Measurements from ENCODE around the gene SCT. TPM values are rescaled to one million over a fixed set of nuclear protein-coding genes. Genes with fewer than 3 reads are reported as not detected.

Gene SCT
- total RNA-seq, 2 donors from 2014 or later = not detected

- TF ChIP-seq POLR2A (IDR thresholded peaks at IDR 0.05) (no peak), CTCF (IDR thresholded peaks at IDR 0.05) (no peak)
- peaks cover 61% of the 10 kb centered on the region for H3K4me1 ChIP-seq
- WGBS, 2 donors = 57 to 67% methylated on average over 16 to 21 of the region's 21 CpGs
- intact Hi-C loops (cut with DNase I) = no loop called here
- no peak overlapping the region for H3K4me3 ChIP-seq
- H3K27ac ChIP-seq = peak overlapping the region in 1 of 4 donors; percentile 13
- ATAC-seq (no peak), DNase-seq (no peak)
- no peaks in the 10 kb centered on the region for H3K9me3 ChIP-seq
- H3K36me3 ChIP-seq (replicated peaks in 1 of 2; ENCODE audit: insufficient read depth in 1 of 2, low read depth in 2 of 2) = peaks cover 2 to 5% of the 10 kb centered on the region in 2 donors
- H3K27me3 ChIP-seq = no peaks in the 10 kb centered on the region
Measured at GRCh38 chr11:578276-579035, 48.5 kb downstream of the SCT start.

- intact Hi-C loops (cut with DNase I) = no loop called here
- TF ChIP-seq CTCF (IDR thresholded peaks at IDR 0.05) = no peak
- TF ChIP-seq POLR2A (IDR thresholded peaks at IDR 0.05) = no peak
- no peak for ATAC-seq
- H3K27me3 ChIP-seq = no peaks in the 10 kb centered on the region
- H3K4me3 ChIP-seq = peak overlapping the region in 1 of 2 donors; percentile 74
- WGBS, 2 donors = 25 to 30% methylated on average over 6 of the region's 6 CpGs
- no peaks in the 10 kb centered on the region for H3K9me3 ChIP-seq
- H3K4me1 ChIP-seq = peaks cover 61% of the 10 kb centered on the region
- peaks cover 2 to 5% of the 10 kb centered on the region in 2 donors for H3K36me3 ChIP-seq (replicated peaks in 1 of 2; ENCODE audit: insufficient read depth in 1 of 2, low read depth in 2 of 2)
- H3K27ac ChIP-seq = peak overlapping the region in 3 of 4 donors; percentile 57 to 99 (median 97)
- no peak for DNase-seq
Measured at GRCh38 chr11:577611-577894, 49.4 kb downstream of the SCT start.

- 1 to 2% methylated on average over 15 to 25 of the region's 48 CpGs for WGBS, 2 donors
Measured at GRCh38 chr11:576811-577610, 50.0 kb downstream of the SCT start.

More at GRCh38 chr11:576811-577610, 50.0 kb downstream of the SCT start:
- peaks cover 0 to 2% of the 10 kb centered on the region in 2 donors for H3K36me3 ChIP-seq (replicated peaks in 1 of 2; ENCODE audit: insufficient read depth in 1 of 2, low read depth in 2 of 2)
- peak overlapping the region; percentile 50 to 74 for H3K4me3 ChIP-seq
- H3K4me1 ChIP-seq = peaks cover 61% of the 10 kb centered on the region
- DNase-seq = peak in 1 of 4 donors; percentile 21
- TF ChIP-seq CTCF (IDR thresholded peaks at IDR 0.05) (no peak), POLR2A (IDR thresholded peaks at IDR 0.05) (no peak)
- intact Hi-C loops (cut with DNase I) = no loop called here
- no peaks in the 10 kb centered on the region for H3K9me3 ChIP-seq
- peak overlapping the region in 3 of 4 donors; percentile 57 to 99 (median 97) for H3K27ac ChIP-seq
- no peaks in the 10 kb centered on the region for H3K27me3 ChIP-seq
- no peak for ATAC-seq

Other genes with a start within 250 kb of the SCT start
- gene PKP3, start 233.0 kb downstream of the SCT start, total RNA-seq = 10 to 100 TPM; 46.2 to 48.8 TPM
- gene SIGIRR, start 212.2 kb downstream of the SCT start, total RNA-seq = 10 to 100 TPM; 50.8 to 65.6 TPM
- gene ANO9, start 185.2 kb downstream of the SCT start, total RNA-seq = 10 to 100 TPM; 15.6 to 26.4 TPM
- gene PTDSS2, start 176.9 kb downstream of the SCT start, total RNA-seq = 10 to 100 TPM; 17.4 to 93.3 TPM
- 100 to 1,000 TPM in 1 of 2 donors, 10 to 100 TPM in 1; 97.8 to 153 TPM for gene RNH1, start 119.9 kb downstream of the SCT start, total RNA-seq
- 10 to 100 TPM; 13.0 to 15.8 TPM for gene HRAS, start 91.6 kb downstream of the SCT start, total RNA-seq
- 1 to 10 TPM; 1.6 to 2.3 TPM for gene LRRC56, start 89.7 kb downstream of the SCT start, total RNA-seq
- 10 to 100 TPM in 1 of 2 donors, 1 to 10 TPM in 1; 6.0 to 12.9 TPM for gene LMNTD2, start 66.4 kb downstream of the SCT start, total RNA-seq
- gene RASSF7, start 66.2 kb downstream of the SCT start, total RNA-seq = 100 to 1,000 TPM in 1 of 2 donors, 10 to 100 TPM in 1; 49.5 to 134 TPM
- 10 to 100 TPM; 18.2 to 34.3 TPM for gene PHRF1, start 50.7 kb downstream of the SCT start, total RNA-seq
- gene IRF7, start 11.2 kb downstream of the SCT start, total RNA-seq = 10 to 100 TPM; 10.4 to 10.9 TPM
- gene CDHR5, start 2.2 kb downstream of the SCT start, total RNA-seq = 10 to 100 TPM in 1 of 2 donors, not detected in 1; 14.5 TPM
- gene DRD4, start 10.1 kb upstream of the SCT start, total RNA-seq = 1 to 10 TPM in 1 of 2 donors, not detected in 1; 3.0 TPM
- gene DEAF1, start 68.0 kb upstream of the SCT start, total RNA-seq = 10 to 100 TPM; 15.8 to 28.0 TPM
- 10 to 100 TPM; 21.8 to 36.3 TPM for gene TMEM80, start 68.6 kb upstream of the SCT start, total RNA-seq
- gene EPS8L2, start 79.0 kb upstream of the SCT start, total RNA-seq = 100 to 1,000 TPM; 126 to 153 TPM
- gene TALDO1, start 120.3 kb upstream of the SCT start, total RNA-seq = 100 to 1,000 TPM in 1 of 2 donors, 10 to 100 TPM in 1; 78.9 to 119 TPM
- gene GATD1, start 150.3 kb upstream of the SCT start, total RNA-seq = 10 to 100 TPM; 14.0 to 28.7 TPM
- gene CEND1, start 162.9 kb upstream of the SCT start, total RNA-seq = under 1 TPM in 1 of 2 donors, not detected in 1; 0.78 TPM
- 10 to 100 TPM; 55.8 to 69.5 TPM for gene SLC25A22, start 171.1 kb upstream of the SCT start, total RNA-seq
- gene PIDD1, start 178.1 kb upstream of the SCT start, total RNA-seq = 10 to 100 TPM; 11.9 to 98.6 TPM
- 100 to 1,000 TPM; 395 to 402 TPM for gene RPLP2, start 182.8 kb upstream of the SCT start, total RNA-seq
- gene PNPLA2, start 191.7 kb upstream of the SCT start, total RNA-seq = 100 to 1,000 TPM in 1 of 2 donors, 10 to 100 TPM in 1; 72.1 to 351 TPM
- gene CRACR2B, start 200.7 kb upstream of the SCT start, total RNA-seq = 100 to 1,000 TPM; 134 to 368 TPM
- gene CD151, start 205.8 kb upstream of the SCT start, total RNA-seq = 100 to 1,000 TPM; 152 to 282 TPM
- gene POLR2L, start 215.3 kb upstream of the SCT start, total RNA-seq = 10 to 100 TPM; 33.5 to 83.4 TPM
- gene TSPAN4, start 215.7 kb upstream of the SCT start, total RNA-seq = 10 to 100 TPM; 44.9 to 87.7 TPM

Data from body of pancreas (tissue), 4 donors.